Measurements from ENCODE around the gene PPP3CA. TPM values are rescaled to one million over a fixed set of nuclear protein-coding genes. Genes with fewer than 3 reads are reported as not detected.

Gene PPP3CA
- total RNA-seq, 1 donor from 2014 or later, result 22.9 TPM

DNA sequence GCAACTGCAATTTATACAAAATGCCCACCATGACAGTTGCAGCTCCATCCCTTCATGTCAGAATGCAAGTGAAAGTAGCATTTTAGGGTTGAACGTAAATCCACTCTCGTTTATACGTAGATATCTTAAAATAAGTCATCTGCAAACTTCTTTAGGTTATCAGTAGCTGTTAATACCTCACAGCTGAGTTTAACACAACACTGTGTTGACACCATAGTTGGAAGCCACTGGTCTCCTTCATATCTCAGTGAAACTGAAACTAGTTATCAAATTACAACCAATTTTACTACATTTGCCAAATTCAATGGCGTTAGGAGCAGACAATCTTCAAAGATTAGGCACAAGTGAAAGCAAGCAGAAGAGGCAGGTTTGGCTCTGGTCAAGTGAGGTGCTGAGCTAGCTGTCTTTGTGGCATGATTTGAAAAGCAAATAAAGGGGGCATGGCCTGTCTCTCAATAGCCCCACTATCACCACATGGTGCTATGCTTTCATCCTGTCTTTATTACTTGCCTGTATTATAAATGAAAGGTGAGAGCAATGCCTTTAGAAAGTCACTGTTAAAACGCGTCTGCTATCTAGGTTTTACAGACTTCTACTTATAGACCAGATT is 12.3 kb downstream of the PPP3CA start:
- intact Hi-C loops (cut with micrococcal nuclease), result no loop called here

- intact Hi-C loops (cut with micrococcal nuclease), result no loop called here
Measured at GRCh38 chr4:101332424-101332823, 14.9 kb downstream of the PPP3CA start.

DNA sequence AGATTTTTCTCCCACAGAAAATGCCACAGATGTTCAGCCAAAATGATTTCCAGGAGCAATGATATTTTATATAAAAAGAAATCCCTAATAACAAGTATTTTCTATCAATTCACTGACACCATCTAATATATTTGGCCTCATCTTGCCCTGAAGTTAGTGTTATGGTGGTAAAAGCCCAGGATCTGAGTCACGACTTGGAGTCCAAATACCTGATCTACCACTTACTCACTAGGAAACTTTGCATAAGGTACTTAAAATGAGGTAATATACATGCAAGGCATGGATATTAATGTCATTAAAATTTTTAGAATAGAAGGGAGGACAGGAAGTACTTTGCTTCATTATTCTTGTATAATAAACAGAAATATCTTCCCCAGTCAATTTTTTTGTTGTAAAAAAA is 16.3 kb downstream of the PPP3CA start:
- intact Hi-C loops (cut with micrococcal nuclease), result no loop called here

DNA sequence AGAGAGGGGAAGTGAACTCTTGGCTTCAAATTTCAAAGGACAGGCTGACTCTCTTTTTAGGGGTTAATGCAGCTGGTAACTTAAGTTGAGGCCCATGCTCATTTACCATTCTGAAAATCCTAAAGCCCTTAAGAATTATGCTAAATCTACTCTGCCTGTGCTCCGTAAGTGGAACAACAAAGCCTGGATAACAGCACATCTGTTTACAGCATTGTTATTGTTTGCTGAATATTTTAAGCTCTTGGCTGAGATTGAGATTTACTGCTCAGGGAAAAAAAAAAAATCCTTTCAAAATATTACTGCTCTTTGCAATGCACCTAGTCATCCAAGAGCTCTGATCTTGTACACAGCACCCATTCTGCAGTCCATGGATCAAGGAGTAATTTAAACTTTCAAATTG is 17.7 kb downstream of the PPP3CA start:
- intact Hi-C loops (cut with micrococcal nuclease), result loop anchor here (5.0 kb wide), 4 partner anchors 403 to 1822 kb away; partner anchors contain the start of gene DNAJB14

- intact Hi-C loops (cut with micrococcal nuclease), result loop anchor here (1.0 to 5.0 kb wide), 10 partner anchors 19 to 1821 kb away; partner anchors contain the start of genes DNAJB14, PPP3CA and SLC39A8
Measured at GRCh38 chr4:101328063-101328602, 19.2 kb downstream of the PPP3CA start.

GRCh38 chr4:101326576-101326975 is 20.8 kb downstream of the PPP3CA start:
- intact Hi-C loops (cut with micrococcal nuclease), result loop anchor here (5.0 kb wide), 4 partner anchors 406 to 1819 kb away; partner anchors contain the start of gene DNAJB14

DNA sequence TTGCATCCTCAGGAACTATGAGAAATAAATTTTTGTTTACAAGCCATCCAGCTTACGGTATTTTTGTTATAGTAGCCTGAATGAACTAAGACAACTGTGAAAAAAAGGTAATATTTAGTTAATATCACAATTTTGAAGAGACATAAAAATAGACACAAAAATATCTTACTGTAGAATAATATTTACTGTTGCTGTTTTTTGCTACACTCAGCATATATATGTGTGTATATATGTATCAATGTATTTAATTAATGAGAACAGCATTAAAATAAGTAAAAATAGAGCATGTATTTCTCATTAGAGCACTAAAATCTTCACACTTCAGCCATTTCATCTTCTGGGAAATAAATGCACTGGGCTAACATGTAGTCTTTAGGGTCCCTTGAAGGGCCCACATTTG is 24.6 kb downstream of the PPP3CA start:
- intact Hi-C loops (cut with micrococcal nuclease), result no loop called here

GRCh38 chr4:101321481-101322042 is 25.8 kb downstream of the PPP3CA start:
- intact Hi-C loops (cut with micrococcal nuclease), result no loop called here

- intact Hi-C loops (cut with micrococcal nuclease), result no loop called here
Measured at GRCh38 chr4:101315786-101316185, 31.5 kb downstream of the PPP3CA start.

- intact Hi-C loops (cut with micrococcal nuclease), result no loop called here
Measured at GRCh38 chr4:101315041-101315440, 32.3 kb downstream of the PPP3CA start.

GRCh38 chr4:101309925-101310324 is 37.4 kb downstream of the PPP3CA start:
- intact Hi-C loops (cut with micrococcal nuclease), result no loop called here

GRCh38 chr4:101307899-101308298 is 39.4 kb downstream of the PPP3CA start:
- intact Hi-C loops (cut with micrococcal nuclease), result no loop called here

DNA sequence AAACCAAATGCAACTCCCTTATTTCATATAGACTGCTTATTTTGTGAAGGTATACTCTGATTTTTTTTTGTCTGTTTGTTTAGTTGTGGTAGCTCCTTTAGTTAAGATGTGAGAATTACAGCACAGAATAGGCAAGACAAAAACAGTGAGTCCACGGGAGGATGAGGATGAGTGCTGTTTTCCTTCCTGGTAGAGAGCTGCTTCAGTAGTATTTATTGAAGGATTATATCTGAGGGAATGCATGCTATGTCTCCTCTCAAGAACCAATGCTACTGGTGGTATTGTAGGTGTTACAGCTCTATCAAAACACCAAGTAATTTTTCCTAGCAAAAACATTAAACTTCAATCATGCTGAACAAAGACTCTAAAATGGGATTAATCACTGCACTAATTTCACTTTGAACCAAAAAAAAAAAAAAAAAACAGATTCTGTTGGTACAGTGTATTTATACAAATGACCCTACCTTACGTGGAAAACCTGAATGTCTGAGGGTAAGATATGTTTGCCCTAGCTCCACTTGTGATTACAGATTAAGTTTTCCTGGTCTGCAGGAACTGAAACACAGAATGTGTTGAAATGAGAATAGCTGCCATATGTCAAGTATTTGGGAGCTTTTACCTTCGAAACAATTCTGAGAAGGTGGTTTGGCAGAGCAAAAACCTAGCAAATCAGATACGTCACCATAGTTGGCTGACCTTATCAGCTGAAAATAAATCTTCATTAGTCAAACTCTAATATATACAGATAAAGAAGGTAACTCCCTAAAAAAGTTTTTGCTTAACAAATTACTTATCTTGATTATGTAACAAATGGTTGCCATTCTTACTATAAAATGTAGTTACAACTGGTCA is 40.3 kb downstream of the PPP3CA start:
- intact Hi-C loops (cut with micrococcal nuclease), result no loop called here

DNA sequence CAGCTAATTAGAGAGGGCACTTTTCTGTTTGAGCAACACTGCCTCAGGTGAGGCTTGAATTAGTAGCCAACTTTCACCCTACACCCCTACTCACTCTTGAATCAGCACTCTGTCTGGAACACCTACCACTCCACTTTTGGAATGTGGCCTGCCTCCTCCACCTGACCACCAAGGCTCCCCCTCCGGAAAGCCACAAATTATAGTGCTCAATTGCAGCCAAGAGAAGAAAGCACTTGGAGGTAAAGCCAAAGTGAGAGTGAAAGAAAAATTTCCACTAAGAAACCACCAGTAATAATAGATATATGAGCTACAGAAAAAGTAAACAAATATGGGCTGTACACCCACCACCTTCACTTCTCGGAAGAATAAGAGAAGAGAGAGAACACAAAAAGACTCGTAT is 41.1 kb downstream of the PPP3CA start:
- intact Hi-C loops (cut with micrococcal nuclease), result no loop called here

DNA sequence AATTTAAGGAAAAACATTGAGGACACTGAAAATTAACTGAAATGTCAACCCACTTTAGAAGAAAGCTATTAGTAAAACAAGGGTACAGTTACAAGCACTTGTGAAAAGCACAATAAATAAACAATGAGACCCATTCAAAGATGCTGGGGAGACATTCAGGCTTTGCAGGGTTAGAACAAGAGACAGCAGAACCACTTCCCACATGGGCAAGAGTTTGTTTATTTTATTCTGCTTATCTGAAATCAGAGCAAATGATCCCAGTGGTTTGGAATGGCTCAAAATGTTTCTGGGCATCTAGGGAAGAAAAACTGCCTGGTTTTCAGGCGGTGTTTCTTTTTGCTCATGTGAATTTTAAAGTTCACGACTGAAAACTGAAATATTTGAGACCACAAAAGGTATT is 42.4 kb downstream of the PPP3CA start:
- intact Hi-C loops (cut with micrococcal nuclease), result no loop called here

DNA sequence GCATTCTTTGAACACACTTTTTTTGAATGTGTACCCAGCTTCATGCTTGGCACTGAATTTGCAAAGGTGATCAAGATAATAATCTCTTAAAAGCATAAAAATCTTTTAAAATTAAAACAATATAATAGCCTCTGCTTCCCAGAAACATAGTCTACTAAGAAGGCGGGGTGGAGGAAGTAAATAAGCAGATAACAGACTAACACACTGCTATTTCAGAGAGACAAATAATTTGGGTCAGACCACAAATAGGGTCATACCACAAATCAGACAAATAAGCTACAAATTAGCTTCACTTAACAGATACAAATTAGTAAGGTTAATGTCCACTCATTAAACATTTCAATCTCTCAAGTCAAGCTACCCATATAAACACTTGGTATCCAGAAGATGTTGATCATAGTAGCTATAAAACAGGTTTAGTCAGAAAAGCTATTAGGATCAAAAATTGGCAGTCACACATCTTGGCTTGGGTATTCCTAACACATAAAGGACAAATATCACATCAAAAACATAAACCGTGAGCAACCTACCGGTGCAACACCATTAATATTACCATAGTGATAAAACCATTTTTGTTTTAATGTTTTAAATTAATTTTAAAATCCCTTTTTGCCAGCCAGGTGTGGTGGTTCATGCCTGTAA is 47.3 kb downstream of the PPP3CA start:
- intact Hi-C loops (cut with micrococcal nuclease), result no loop called here

GRCh38 chr4:101299021-101299420 is 48.3 kb downstream of the PPP3CA start:
- intact Hi-C loops (cut with micrococcal nuclease), result no loop called here

DNA sequence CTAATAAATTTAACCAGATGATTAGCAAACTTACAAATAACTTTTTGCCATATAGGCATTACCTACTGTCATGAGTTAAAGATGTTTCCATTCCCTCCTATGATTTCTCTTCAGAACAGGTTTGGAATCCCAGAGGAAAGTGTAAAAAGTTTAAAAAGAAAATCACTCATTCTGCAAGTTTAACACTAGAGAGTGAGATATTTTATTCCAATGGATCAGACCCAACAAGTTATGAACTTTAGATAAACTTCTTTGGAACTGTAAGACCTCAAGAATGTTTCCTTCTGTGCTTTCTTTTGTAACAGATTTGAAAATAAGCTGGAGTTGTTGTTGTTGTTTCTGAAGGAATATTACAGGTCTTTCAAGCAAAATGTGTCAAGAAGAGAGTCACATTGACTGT is 51.6 kb downstream of the PPP3CA start:
- intact Hi-C loops (cut with micrococcal nuclease), result no loop called here

DNA sequence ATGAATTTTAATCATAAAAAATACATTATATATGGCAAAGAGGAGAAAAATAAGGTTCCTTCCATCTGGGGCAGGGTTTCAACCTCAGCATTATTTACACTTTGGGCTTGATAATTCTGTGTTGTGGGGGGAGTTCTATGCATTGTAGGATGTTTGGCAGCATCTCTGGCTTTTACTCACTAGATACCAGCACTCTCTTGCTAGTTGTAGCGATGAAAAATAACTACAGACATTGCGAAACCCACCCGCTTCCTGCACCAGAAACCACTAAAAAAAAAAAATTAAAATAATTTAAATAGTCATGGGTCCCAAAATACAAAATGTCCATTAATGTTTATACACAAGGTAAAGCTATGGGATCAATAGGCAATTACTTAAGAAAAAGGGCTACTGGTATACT is 52.7 kb downstream of the PPP3CA start:
- intact Hi-C loops (cut with micrococcal nuclease), result no loop called here

GRCh38 chr4:101292901-101293300 is 54.4 kb downstream of the PPP3CA start:
- intact Hi-C loops (cut with micrococcal nuclease), result no loop called here

DNA sequence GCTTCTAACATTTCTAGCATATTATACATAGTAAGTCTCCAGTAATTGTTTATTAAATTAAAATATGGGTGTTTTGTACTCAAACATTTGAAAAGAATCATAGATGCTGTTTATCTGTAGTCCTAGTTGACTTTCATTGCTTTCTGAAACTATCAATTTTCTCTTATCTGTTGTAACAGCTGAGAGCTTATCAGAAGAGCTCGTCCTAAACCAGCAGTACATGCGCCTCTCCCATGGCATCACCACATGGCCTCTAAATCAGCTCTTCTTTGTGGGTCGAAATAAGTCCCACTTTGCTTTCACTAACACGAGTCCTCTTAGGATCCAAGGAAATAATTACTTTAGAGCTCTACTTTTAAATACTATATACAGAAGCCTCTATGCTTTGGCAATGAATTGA is 55.1 kb downstream of the PPP3CA start:
- intact Hi-C loops (cut with micrococcal nuclease), result no loop called here

- intact Hi-C loops (cut with micrococcal nuclease), result no loop called here
Measured at GRCh38 chr4:101291198-101291597, 56.1 kb downstream of the PPP3CA start.

Data from T-helper 1 cell treated with Interleukin-12 subunit alpha and Interleukin-12 subunit beta and Interleukin-4 antibody, amounts not matched to agents 30 ng/mL and 1 ng/mL, for 36 hours (primary cell).